Cardiac fibroblast (primary cell): ENCODE data around the gene MED13L.

Experiments
- DNase-seq, 2 donors: peaks; one replicate each; pipeline versions ENCODE4 v3.0.0 to v3.0.0-alpha.2; 2010; ENCODE audit warnings: low read depth in 2 of 2
- H3K4me3 ChIP-seq, 2 donors: replicated peaks in 1 of 2; 1 replicate in 1 of 2; 2 replicates in 1 of 2; pipeline ENCODE4 v1.5.1; 2011; ENCODE audit warnings: low read depth in 2 of 2, low read length in 2 of 2, mild to moderate bottlenecking in 2 of 2, moderate library complexity in 1 of 2
- CTCF ChIP-seq: IDR thresholded peaks from one replicate; pipeline ENCODE4 v1.5.1; 2011; ENCODE audit warnings: low read depth, mild to moderate bottlenecking, low read length, inconsistent platforms

The MED13L gene

GRCh38 chr12:116189692-116190091 is 87.8 kb downstream of the MED13L start:
- TF ChIP-seq CTCF, result no peak
- H3K4me3 ChIP-seq, result no peak overlapping the region
- DNase-seq, result no peak

GRCh38 chr12:116188581-116188980 is 88.9 kb downstream of the MED13L start:
- no peak for TF ChIP-seq CTCF
- DNase-seq, result no peak
- H3K4me3 ChIP-seq, result no peak overlapping the region

- H3K4me3 ChIP-seq, result no peak overlapping the region
- TF ChIP-seq CTCF, result no peak
- no peak for DNase-seq
These were observed 90.4 kb downstream of the MED13L start for GRCh38 chr12:116187151-116187511.

- TF ChIP-seq CTCF, result no peak
- no peak overlapping the region for H3K4me3 ChIP-seq
- no peak for DNase-seq
These were observed 90.9 kb downstream of the MED13L start for GRCh38 chr12:116186482-116187150.

- TF ChIP-seq CTCF, result no peak
- no peak overlapping the region for H3K4me3 ChIP-seq
- peak in 1 of 2 donors; percentile 54 for DNase-seq
These were observed 92.7 kb downstream of the MED13L start for GRCh38 chr12:116184763-116185162.

GRCh38 chr12:116183741-116184141 is 93.8 kb downstream of the MED13L start:
- H3K4me3 ChIP-seq, result no peak overlapping the region
- no peak for TF ChIP-seq CTCF
- peak; percentile 36 to 45 for DNase-seq
